Neural cell (in vitro differentiated cells): Measurements from ENCODE around the gene MOGAT1. TPM values are rescaled to one million over a fixed set of nuclear protein-coding genes. Genes with fewer than 3 reads are reported as not detected.

Experiments
- H2AFZ ChIP-seq: fragments of 200-600, 300-800 bp; sonication (generic), shearing (Covaris generic); 2 replicates; pipeline ENCODE4 v1.6.0; 2014; ENCODE audit warnings: low read depth, mild to moderate bottlenecking, antibody characterized with exemption, low read length, moderate library complexity
- H3F3A ChIP-seq: fragments of 200-600 bp; shearing (Covaris generic); 2 replicates; pipeline ENCODE4 v1.6.1; 2016; ENCODE audit warnings: mild to moderate bottlenecking, moderate library complexity, mixed read lengths, antibody characterized with exemption, low read length; ENCODE audit not compliant: insufficient read depth, poor library complexity, severe bottlenecking
- H3K27ac ChIP-seq: fragments of 200-600, 300-800 bp; sonication (generic), shearing (Covaris generic); 2 replicates; pipeline ENCODE4 v1.5.1; 2014; ENCODE audit warnings: mild to moderate bottlenecking, low read length, moderate library complexity
- H3K27me3 ChIP-seq: fragments of 300-800, 200-600 bp; sonication (generic), shearing (Covaris generic); 2 replicates; pipeline ENCODE4 v1.6.0; 2014; ENCODE audit warnings: mild to moderate bottlenecking, low read depth, low read length, moderate library complexity; ENCODE audit not compliant: insufficient read depth
- H3K36me3 ChIP-seq: fragments of 300-800, 200-600 bp; sonication (generic), shearing (Covaris generic); 2 replicates; pipeline ENCODE4 v1.5.1; 2014; ENCODE audit warnings: mild to moderate bottlenecking, antibody characterized with exemption, low read length, moderate library complexity; ENCODE audit not compliant: insufficient read depth
- H3K4me2 ChIP-seq: fragments of 300-800, 200-600 bp; sonication (generic), shearing (Covaris generic); 2 replicates; pipeline ENCODE4 v1.6.0; 2014; ENCODE audit warnings: mild to moderate bottlenecking, low read length
- H3K4me3 ChIP-seq: fragments of 300-800, 200-600 bp; sonication (generic), shearing (Covaris generic); 2 replicates; pipeline ENCODE4 v1.5.1; 2014; ENCODE audit warnings: mild to moderate bottlenecking, low read length, moderate library complexity
- H3K79me2 ChIP-seq: fragments of 200-600 bp; shearing (Covaris generic); replicated peaks from 2 replicates; pipeline ENCODE4 v1.6.0; 2014; ENCODE audit warnings: mild to moderate bottlenecking, low read length, moderate library complexity; ENCODE audit not compliant: insufficient read depth
- H3K9ac ChIP-seq: fragments of 300-800, 200-600 bp; sonication (generic), shearing (Covaris generic); 2 replicates; pipeline ENCODE4 v1.6.1; 2016; ENCODE audit warnings: mild to moderate bottlenecking, low read length, mixed read lengths
- H3K9me2 ChIP-seq: fragments of 200-600 bp; shearing (Covaris generic); 2 replicates; pipeline ENCODE4 v1.6.1; 2016; ENCODE audit warnings: mild to moderate bottlenecking, low read length, mixed read lengths; ENCODE audit not compliant: insufficient read depth
- H3K9me3 ChIP-seq: fragments of 200-600, 300-800 bp; sonication (generic), shearing (Covaris generic); 2 replicates; pipeline ENCODE4 v1.6.1; 2016; ENCODE audit warnings: mild to moderate bottlenecking, mixed run types, low read length, moderate library complexity, mixed read lengths
- H4K20me1 ChIP-seq: fragments of 200-600 bp; shearing (Covaris generic); 2 replicates; pipeline ENCODE4 v1.6.1; 2016; ENCODE audit warnings: mild to moderate bottlenecking, mixed run types; ENCODE audit not compliant: insufficient read depth
- EP300 ChIP-seq: fragments of 450-650 bp; conservative IDR thresholded peaks from 2 replicates; pipeline ENCODE4 v1.6.1; 2014; ENCODE audit warnings: antibody characterized with exemption, mild to moderate bottlenecking, moderate library complexity; ENCODE audit not compliant: poor library complexity, severe bottlenecking
- EZH2 ChIP-seq: fragments of 200-600, 300-800 bp; shearing (Covaris generic), sonication (generic); IDR thresholded peaks from 2 replicates; pipeline ENCODE4 v1.6.1; 2014; ENCODE audit warnings: antibody characterized with exemption, low read length, borderline replicate concordance, mild to moderate bottlenecking; ENCODE audit not compliant: insufficient read depth, poor library complexity, severe bottlenecking
- MXI1 ChIP-seq: fragments of 450-650 bp; conservative IDR thresholded peaks from 2 replicates; pipeline ENCODE4 v1.6.1; 2014; ENCODE audit warnings: antibody characterized with exemption, mild to moderate bottlenecking; ENCODE audit not compliant: poor library complexity, severe bottlenecking
- POLR2AphosphoS5 ChIP-seq: IDR thresholded peaks from 2 replicates; pipeline ENCODE4 v1.6.1; 2012
- RAD21 ChIP-seq: fragments of 450-650 bp; conservative IDR thresholded peaks from 2 replicates; pipeline ENCODE4 v1.6.1; 2014; ENCODE audit warnings: antibody characterized with exemption, mild to moderate bottlenecking, moderate library complexity
- SMC3 ChIP-seq: fragments of 450-650 bp; conservative IDR thresholded peaks from 2 replicates; pipeline ENCODE4 v1.6.1; 2014; ENCODE audit warnings: antibody characterized with exemption, mild to moderate bottlenecking, moderate library complexity; ENCODE audit not compliant: poor library complexity
- TAF1 ChIP-seq: IDR thresholded peaks from 2 replicates; pipeline ENCODE4 v1.6.1; 2012; ENCODE audit warnings: low read depth
- polyA plus RNA-seq: library from polyadenylated mRNA; depleted of rRNA; stranded (reverse); fragments of >200 nt; gene quantifications from 2 replicates; pipeline ENCODE4 v1.2.3, GENCODE V29; 2014
- TF ChIP-seq, protein P1 (sequence below): fragments of 450-650 bp; IDR thresholded peaks from 2 replicates; pipeline ENCODE4 v1.5.1; 2014; ENCODE audit warnings: antibody characterized with exemption, mild to moderate bottlenecking, moderate library complexity; ENCODE audit not compliant: poor library complexity, severe bottlenecking
- TF ChIP-seq, protein P2 (sequence below): IDR thresholded peaks from 2 replicates; pipeline ENCODE4 v1.6.1; 2012; ENCODE audit warnings: borderline replicate concordance

The MOGAT1 gene
- polyA plus RNA-seq, 1 donor from 2014 or later: not detected

DNA sequence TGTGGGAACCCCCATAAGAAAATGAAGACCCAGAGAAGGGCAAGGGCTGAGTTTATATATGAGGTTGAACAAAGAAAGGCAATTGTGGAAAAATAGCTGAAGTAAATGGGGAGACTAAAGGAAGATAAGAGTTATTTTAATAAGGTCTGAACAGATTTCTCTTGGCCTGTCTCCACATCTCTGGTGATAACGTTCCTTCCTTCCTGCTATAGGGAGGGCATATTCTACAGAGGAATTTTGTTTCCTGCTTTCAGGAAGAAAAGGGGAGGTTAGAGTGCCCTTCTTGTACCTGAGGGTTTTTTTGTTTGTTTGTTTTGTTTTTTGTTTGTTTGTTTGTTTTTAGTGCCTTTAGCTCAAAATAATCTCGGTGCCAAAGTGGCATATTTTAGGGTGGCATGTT is 31.6 kb downstream of the MOGAT1 start:
- Histone ChIP-seq H4K20me1 (no peaks in the 10 kb centered on the region), H3K9me2 (no peaks in the 10 kb centered on the region), H3K9me3 (no peaks in the 10 kb centered on the region), H3F3A (no peaks in the 10 kb centered on the region), H3K79me2 (no peaks in the 10 kb centered on the region), H3K36me3 (no peaks in the 10 kb centered on the region), H3K4me2 (no peak overlapping the region), H3K27me3 (no peaks in the 10 kb centered on the region), H3K4me3 (no peak overlapping the region), H2AFZ (no peak overlapping the region), H3K27ac (no peak overlapping the region), H3K9ac (no peak overlapping the region)
- TF ChIP-seq EP300 (no peak), EZH2 (no peak), MXI1 (no peak), POLR2AphosphoS5 (no peak), RAD21 (no peak), SMC3 (no peak), TAF1 (no peak)
- TF ChIP-seq, protein P1, sequence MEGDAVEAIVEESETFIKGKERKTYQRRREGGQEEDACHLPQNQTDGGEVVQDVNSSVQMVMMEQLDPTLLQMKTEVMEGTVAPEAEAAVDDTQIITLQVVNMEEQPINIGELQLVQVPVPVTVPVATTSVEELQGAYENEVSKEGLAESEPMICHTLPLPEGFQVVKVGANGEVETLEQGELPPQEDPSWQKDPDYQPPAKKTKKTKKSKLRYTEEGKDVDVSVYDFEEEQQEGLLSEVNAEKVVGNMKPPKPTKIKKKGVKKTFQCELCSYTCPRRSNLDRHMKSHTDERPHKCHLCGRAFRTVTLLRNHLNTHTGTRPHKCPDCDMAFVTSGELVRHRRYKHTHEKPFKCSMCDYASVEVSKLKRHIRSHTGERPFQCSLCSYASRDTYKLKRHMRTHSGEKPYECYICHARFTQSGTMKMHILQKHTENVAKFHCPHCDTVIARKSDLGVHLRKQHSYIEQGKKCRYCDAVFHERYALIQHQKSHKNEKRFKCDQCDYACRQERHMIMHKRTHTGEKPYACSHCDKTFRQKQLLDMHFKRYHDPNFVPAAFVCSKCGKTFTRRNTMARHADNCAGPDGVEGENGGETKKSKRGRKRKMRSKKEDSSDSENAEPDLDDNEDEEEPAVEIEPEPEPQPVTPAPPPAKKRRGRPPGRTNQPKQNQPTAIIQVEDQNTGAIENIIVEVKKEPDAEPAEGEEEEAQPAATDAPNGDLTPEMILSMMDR: no peak
- TF ChIP-seq, protein P2, sequence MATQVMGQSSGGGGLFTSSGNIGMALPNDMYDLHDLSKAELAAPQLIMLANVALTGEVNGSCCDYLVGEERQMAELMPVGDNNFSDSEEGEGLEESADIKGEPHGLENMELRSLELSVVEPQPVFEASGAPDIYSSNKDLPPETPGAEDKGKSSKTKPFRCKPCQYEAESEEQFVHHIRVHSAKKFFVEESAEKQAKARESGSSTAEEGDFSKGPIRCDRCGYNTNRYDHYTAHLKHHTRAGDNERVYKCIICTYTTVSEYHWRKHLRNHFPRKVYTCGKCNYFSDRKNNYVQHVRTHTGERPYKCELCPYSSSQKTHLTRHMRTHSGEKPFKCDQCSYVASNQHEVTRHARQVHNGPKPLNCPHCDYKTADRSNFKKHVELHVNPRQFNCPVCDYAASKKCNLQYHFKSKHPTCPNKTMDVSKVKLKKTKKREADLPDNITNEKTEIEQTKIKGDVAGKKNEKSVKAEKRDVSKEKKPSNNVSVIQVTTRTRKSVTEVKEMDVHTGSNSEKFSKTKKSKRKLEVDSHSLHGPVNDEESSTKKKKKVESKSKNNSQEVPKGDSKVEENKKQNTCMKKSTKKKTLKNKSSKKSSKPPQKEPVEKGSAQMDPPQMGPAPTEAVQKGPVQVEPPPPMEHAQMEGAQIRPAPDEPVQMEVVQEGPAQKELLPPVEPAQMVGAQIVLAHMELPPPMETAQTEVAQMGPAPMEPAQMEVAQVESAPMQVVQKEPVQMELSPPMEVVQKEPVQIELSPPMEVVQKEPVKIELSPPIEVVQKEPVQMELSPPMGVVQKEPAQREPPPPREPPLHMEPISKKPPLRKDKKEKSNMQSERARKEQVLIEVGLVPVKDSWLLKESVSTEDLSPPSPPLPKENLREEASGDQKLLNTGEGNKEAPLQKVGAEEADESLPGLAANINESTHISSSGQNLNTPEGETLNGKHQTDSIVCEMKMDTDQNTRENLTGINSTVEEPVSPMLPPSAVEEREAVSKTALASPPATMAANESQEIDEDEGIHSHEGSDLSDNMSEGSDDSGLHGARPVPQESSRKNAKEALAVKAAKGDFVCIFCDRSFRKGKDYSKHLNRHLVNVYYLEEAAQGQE: no peak

DNA sequence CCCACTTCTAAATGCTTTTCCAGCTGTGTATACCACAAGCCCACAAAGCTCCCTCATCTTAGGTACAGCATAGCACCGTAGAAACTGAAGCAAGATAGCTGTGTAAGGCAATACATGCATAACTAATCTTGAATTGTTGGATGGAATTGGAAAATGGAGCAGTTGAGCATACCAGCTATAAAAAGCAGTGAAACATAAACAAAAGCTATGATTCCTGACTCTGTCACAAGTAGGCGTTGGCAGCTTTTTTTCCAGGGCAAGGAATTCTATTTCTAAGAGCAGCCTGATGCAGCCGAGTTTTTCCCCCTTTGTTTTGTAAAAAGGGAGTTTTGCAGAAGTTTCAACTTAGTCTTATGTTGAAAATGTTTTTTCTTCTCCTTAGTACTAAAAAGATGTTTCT is 32.4 kb downstream of the MOGAT1 start:
- no peak overlapping the region for H2AFZ ChIP-seq
- no peaks in the 10 kb centered on the region for H3K9me3 ChIP-seq
- no peaks in the 10 kb centered on the region for H3K36me3 ChIP-seq
- no peak overlapping the region for H3K9ac ChIP-seq
- H3K79me2 ChIP-seq: no peaks in the 10 kb centered on the region
- H3K27me3 ChIP-seq: no peaks in the 10 kb centered on the region
- H4K20me1 ChIP-seq: no peaks in the 10 kb centered on the region
- no peak overlapping the region for H3K4me2 ChIP-seq
- H3K27ac ChIP-seq: no peak overlapping the region
- no peaks in the 10 kb centered on the region for H3F3A ChIP-seq
- no peak for TF ChIP-seq TAF1
- TF ChIP-seq, protein P2: no peak
- TF ChIP-seq EP300: no peak
- no peak for TF ChIP-seq SMC3
- no peak for TF ChIP-seq RAD21
- H3K9me2 ChIP-seq: no peaks in the 10 kb centered on the region
- no peak overlapping the region for H3K4me3 ChIP-seq
